Activated CD4-positive, alpha-beta T cell treated with anti-CD3 and anti-CD28 coated beads, Interleukin-2, Interleukin-6, amounts not matched to agents 100 ng/mL and 50 ng/mL, durations not matched to agents 16 hours and 8 hours (primary cell): Measurements from ENCODE around the gene MRPL36.
"Not testable (repeated sequence)": the region's sequence is repeated elsewhere in the genome, so short reads cannot be mapped to it uniquely, and the experiment has no call there.

Experiments used
- DNase-seq: peaks from one replicate; pipeline ENCODE4 v3.0.0-alpha.2; 2020

Gene MRPL36

GRCh38 chr5:1831677-1832313, 32.2 kb upstream of the MRPL36 start:
- no peak for DNase-seq

GRCh38 chr5:1831257-1831656, 31.6 kb upstream of the MRPL36 start:
- no peak for DNase-seq

GRCh38 chr5:1830571-1831228, 31.1 kb upstream of the MRPL36 start:
- DNase-seq, result no peak

- DNase-seq, result peak; percentile 14
These were observed 28.3 kb upstream of the MRPL36 start for GRCh38 chr5:1827886-1828397.

GRCh38 chr5:1827025-1827885, 27.6 kb upstream of the MRPL36 start:
- no peak for DNase-seq

GRCh38 chr5:1826235-1826980, 26.8 kb upstream of the MRPL36 start:
- DNase-seq, result no peak

- no peak for DNase-seq
These were observed 25.5 kb upstream of the MRPL36 start for GRCh38 chr5:1824903-1825841.

- no peak for DNase-seq
These were observed 24.6 kb upstream of the MRPL36 start for GRCh38 chr5:1824109-1824821.

- DNase-seq, result no peak
These were observed 23.9 kb upstream of the MRPL36 start for GRCh38 chr5:1823381-1824034.

GRCh38 chr5:1821862-1822261, 22.2 kb upstream of the MRPL36 start:
- DNase-seq, result no peak

GRCh38 chr5:1820926-1821325, 21.3 kb upstream of the MRPL36 start:
- DNase-seq, result no peak

GRCh38 chr5:1820381-1820780, 20.7 kb upstream of the MRPL36 start:
- DNase-seq, result no peak

GRCh38 chr5:1819458-1819857, 19.8 kb upstream of the MRPL36 start:
- no peak for DNase-seq

GRCh38 chr5:1818784-1819183, 19.1 kb upstream of the MRPL36 start:
- no peak for DNase-seq

- DNase-seq, result no peak
These were observed 17.8 kb upstream of the MRPL36 start for GRCh38 chr5:1817261-1818043.

GRCh38 chr5:1816495-1817089, 17.0 kb upstream of the MRPL36 start:
- not testable (repeated sequence) for DNase-seq

GRCh38 chr5:1815881-1816292, 16.2 kb upstream of the MRPL36 start:
- no peak for DNase-seq

- no peak for DNase-seq
These were observed 15.6 kb upstream of the MRPL36 start for GRCh38 chr5:1815071-1815786.
